ENCODE measurements around the gene RASGEF1C. TPM values are rescaled to one million over a fixed set of nuclear protein-coding genes. Genes with fewer than 3 reads are reported as not detected.

RASGEF1C gene
- total RNA-seq, 1 donor from 2014 or later: 0.27 TPM

DNA sequence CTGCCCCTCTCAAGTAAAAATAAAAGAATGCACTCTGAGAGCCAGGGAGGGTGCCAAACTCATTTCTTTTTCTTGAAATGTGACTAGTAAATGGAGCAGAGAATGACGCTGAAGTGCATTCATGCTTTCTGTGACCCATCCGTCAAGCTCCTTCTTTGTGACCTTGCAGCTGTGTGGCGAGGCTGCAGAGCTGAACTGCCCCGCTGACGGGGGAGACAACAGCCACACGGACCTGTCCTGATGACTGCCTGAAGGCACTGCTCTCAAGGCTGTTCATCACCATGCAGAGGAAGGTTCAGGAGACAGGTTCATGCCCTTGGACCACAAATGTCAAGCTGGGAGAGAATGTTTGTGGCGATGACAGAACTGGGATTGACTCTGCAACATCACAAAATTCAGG, 21.0 kb upstream of the RASGEF1C start:
- H3K9me3 ChIP-seq (replicated peaks): peaks cover 58% of the 10 kb centered on the region
- TF ChIP-seq, protein P1, sequence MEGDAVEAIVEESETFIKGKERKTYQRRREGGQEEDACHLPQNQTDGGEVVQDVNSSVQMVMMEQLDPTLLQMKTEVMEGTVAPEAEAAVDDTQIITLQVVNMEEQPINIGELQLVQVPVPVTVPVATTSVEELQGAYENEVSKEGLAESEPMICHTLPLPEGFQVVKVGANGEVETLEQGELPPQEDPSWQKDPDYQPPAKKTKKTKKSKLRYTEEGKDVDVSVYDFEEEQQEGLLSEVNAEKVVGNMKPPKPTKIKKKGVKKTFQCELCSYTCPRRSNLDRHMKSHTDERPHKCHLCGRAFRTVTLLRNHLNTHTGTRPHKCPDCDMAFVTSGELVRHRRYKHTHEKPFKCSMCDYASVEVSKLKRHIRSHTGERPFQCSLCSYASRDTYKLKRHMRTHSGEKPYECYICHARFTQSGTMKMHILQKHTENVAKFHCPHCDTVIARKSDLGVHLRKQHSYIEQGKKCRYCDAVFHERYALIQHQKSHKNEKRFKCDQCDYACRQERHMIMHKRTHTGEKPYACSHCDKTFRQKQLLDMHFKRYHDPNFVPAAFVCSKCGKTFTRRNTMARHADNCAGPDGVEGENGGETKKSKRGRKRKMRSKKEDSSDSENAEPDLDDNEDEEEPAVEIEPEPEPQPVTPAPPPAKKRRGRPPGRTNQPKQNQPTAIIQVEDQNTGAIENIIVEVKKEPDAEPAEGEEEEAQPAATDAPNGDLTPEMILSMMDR (IDR thresholded peaks at IDR 0.05; ENCODE audit: borderline replicate concordance): no peak
- no peak overlapping the region for H3K27ac ChIP-seq (replicated peaks)
- H3K4me3 ChIP-seq: no peak overlapping the region
- no peaks in the 10 kb centered on the region for H3K27me3 ChIP-seq (ENCODE audit: low read depth)
- H3K36me3 ChIP-seq: peaks cover 71% of the 10 kb centered on the region
- no peak for DNase-seq
- H3K4me1 ChIP-seq: no peaks in the 10 kb centered on the region
- intact Hi-C loops (cut with micrococcal nuclease): no loop called here

DNA sequence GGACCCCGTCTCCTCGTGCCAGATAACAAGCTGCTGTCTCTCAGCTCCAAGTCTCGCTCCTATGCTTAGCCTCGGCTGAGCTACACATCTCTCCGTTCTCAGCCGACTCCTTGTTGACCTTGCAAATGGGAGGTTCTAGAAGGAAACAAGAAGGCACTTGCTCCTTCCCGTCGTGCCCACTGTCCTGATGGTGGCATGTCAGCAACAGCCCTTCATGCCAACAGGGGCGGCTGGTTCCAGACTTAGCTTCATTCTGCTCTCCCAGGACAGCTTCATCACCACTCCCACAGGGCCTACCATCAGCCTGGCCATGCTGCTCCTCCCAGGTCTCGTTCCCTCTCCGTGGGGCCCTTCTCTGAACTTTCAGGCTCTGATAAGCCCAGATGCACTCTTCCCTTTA, 13.0 kb upstream of the RASGEF1C start:
- TF ChIP-seq, protein P1 (IDR thresholded peaks at IDR 0.05; ENCODE audit: borderline replicate concordance): no peak
- no peak for DNase-seq

DNA sequence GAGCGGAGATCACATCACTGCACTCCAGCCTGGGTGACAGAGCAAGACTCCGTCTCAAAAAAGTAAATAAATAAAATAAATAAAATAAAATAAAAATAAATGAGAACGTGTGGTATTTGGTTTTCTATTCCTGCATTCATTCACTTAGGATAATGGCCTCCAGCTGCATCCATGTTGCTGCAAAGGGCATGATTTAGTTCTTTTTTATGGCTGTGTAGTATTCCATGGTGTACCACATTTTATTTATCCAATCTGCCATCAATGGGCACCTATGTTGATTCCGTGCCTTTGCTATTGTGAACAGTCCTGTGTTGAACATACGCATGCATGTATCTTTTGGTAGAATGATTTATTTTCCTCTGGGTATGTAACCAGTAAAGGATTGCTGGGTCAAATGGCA, 8.8 kb upstream of the RASGEF1C start:
- H3K27ac ChIP-seq (replicated peaks): no peak overlapping the region
- no peaks in the 10 kb centered on the region for H3K4me1 ChIP-seq
- DNase-seq: no peak
- TF ChIP-seq, protein P1 (IDR thresholded peaks at IDR 0.05; ENCODE audit: borderline replicate concordance): no peak
- no peaks in the 10 kb centered on the region for H3K36me3 ChIP-seq
- H3K27me3 ChIP-seq (ENCODE audit: low read depth): peaks cover 4% of the 10 kb centered on the region
- H3K9me3 ChIP-seq (replicated peaks): peaks cover 84% of the 10 kb centered on the region
- H3K4me3 ChIP-seq: no peak overlapping the region
- intact Hi-C loops (cut with micrococcal nuclease): no loop called here

More for the DNA sequence above, 13.0 kb upstream of the RASGEF1C start:
- peaks cover 100% of the 10 kb centered on the region for H3K9me3 ChIP-seq (replicated peaks)
- H3K36me3 ChIP-seq: peaks cover 13% of the 10 kb centered on the region
- no peak overlapping the region for H3K27ac ChIP-seq (replicated peaks)
- no peaks in the 10 kb centered on the region for H3K4me1 ChIP-seq
- intact Hi-C loops (cut with micrococcal nuclease): no loop called here
- no peak overlapping the region for H3K4me3 ChIP-seq
- H3K27me3 ChIP-seq (ENCODE audit: low read depth): no peaks in the 10 kb centered on the region

DNA sequence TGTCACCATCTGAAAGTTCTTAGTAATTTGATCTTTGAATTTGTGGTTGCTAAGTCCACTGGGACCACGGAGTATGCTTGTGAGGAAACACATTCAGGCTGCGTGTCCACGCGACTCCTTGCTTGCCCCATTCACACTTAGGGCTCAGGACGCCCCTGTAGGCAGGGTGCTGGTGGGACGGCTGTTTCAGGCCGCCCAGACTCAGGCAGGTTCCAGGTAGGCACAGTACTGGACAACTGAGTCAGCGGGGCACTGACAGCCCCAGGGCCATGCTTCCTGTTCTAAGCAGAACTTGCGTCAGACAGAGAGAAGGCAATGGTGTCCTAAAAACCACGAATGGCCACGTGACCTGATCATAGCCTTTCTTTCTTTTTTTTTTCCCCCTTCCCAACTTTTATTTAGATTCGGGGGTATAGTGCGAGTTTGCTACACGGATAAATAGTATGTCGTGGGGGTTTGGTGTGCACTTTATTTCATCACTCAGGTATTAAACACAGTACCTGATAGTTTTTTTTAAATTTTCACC, 7.7 kb upstream of the RASGEF1C start:
- no peak overlapping the region for H3K27ac ChIP-seq (replicated peaks)
- H3K36me3 ChIP-seq: no peaks in the 10 kb centered on the region
- TF ChIP-seq, protein P1 (IDR thresholded peaks at IDR 0.05; ENCODE audit: borderline replicate concordance): no peak
- H3K4me3 ChIP-seq: no peak overlapping the region
- H3K9me3 ChIP-seq (replicated peaks): peaks cover 73% of the 10 kb centered on the region
- H3K4me1 ChIP-seq: no peaks in the 10 kb centered on the region
- H3K27me3 ChIP-seq (ENCODE audit: low read depth): peaks cover 15% of the 10 kb centered on the region
- DNase-seq: no peak
- intact Hi-C loops (cut with micrococcal nuclease): no loop called here

DNA sequence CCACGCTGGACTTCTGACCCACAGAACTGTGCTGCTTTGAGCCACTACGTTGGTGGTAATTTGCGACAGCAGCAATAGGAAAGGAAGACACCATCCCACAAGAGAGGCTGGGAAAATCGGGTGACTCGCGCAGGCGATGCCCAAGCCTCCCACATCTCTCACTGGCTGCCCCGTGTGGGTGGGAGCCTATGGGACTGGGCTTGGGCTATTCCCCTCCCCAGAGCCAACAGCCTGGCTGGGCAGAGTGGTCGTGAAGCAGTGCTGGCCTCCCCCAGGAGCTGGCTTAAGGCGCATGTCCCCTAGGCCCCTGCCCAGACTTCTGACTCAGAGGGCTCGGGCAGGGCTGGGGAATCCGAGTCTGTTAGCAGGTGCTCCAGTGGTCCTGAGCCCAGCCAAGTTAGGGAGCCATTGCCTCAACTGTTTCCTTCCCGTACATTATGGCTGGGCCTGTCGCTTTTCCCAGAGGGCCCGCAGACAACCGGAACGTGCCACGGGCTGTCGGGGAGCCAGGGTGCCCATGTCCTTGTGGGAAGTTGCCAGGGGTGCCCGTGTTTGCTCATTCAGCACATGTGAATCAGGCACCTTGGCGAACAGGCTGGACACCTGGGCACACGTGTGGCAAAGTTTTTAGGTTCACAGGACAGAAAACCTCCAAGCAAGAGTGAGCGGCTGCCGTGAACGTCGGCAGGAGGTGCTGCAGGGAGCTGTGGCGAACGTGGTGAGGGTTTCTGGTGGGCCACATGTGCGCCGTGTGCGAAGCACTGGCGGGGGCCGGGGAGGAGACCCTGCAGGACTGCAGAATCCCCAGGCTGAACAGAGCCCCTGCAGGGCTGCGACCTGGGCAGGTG, 7.0 kb upstream of the RASGEF1C start:
- intact Hi-C loops (cut with micrococcal nuclease): no loop called here

More for the DNA sequence above, 7.0 kb upstream of the RASGEF1C start:
- DNase-seq: no peak
- peaks cover 66% of the 10 kb centered on the region for H3K9me3 ChIP-seq (replicated peaks)
- H3K36me3 ChIP-seq: no peaks in the 10 kb centered on the region
- no peak overlapping the region for H3K27ac ChIP-seq (replicated peaks)
- H3K4me3 ChIP-seq: no peak overlapping the region
- TF ChIP-seq, protein P1 (IDR thresholded peaks at IDR 0.05; ENCODE audit: borderline replicate concordance): no peak
- no peaks in the 10 kb centered on the region for H3K4me1 ChIP-seq
- peaks cover 22% of the 10 kb centered on the region for H3K27me3 ChIP-seq (ENCODE audit: low read depth)

Data from left ventricle myocardium inferior (tissue), 1 donor.